Ishikawa (cell line): Measurements from ENCODE around the gene CHST11.

Experiments
- CEBPB ChIP-seq: IDR thresholded peaks from 2 replicates; pipeline ENCODE4 v1.6.1; 2012
- CREB1 ChIP-seq: IDR thresholded peaks from 2 replicates; pipeline ENCODE4 v1.6.1; 2012; ENCODE audit warnings: low read depth
- EGR1 ChIP-seq: IDR thresholded peaks from 2 replicates; pipeline ENCODE4 v1.6.1; 2012
- EP300 ChIP-seq: IDR thresholded peaks from 2 replicates; pipeline ENCODE4 v1.6.1; 2012; ENCODE audit warnings: borderline replicate concordance
- FOXM1 ChIP-seq: IDR thresholded peaks from 2 replicates; pipeline ENCODE4 v1.6.1; 2012; ENCODE audit warnings: low read depth, borderline replicate concordance
- NFIC ChIP-seq: IDR thresholded peaks from 2 replicates; pipeline ENCODE4 v1.6.1; 2012
- RAD21 ChIP-seq: IDR thresholded peaks from 2 replicates; pipeline ENCODE4 v1.6.1; 2012; ENCODE audit warnings: low read depth
- REST ChIP-seq: IDR thresholded peaks from 2 replicates; pipeline ENCODE4 v1.6.1; 2012; ENCODE audit warnings: low read depth, mild to moderate bottlenecking
- TAF1 ChIP-seq: IDR thresholded peaks from 2 replicates; pipeline ENCODE4 v1.6.1; 2012; ENCODE audit warnings: low read depth, mild to moderate bottlenecking
- TCF12 ChIP-seq: IDR thresholded peaks from 2 replicates; pipeline ENCODE4 v1.6.1; 2012; ENCODE audit warnings: low read depth
- TEAD4 ChIP-seq: IDR thresholded peaks from 2 replicates; pipeline ENCODE4 v1.6.1; 2012
- YY1 ChIP-seq: IDR thresholded peaks from 2 replicates; pipeline ENCODE4 v1.6.1; 2012; ENCODE audit warnings: low read depth
- ZBTB7A ChIP-seq: IDR thresholded peaks from 2 replicates; pipeline ENCODE4 v1.6.1; 2012; ENCODE audit warnings: low read depth
- TF ChIP-seq, protein P1 (sequence below): IDR thresholded peaks from 2 replicates; pipeline ENCODE4 v1.6.1; 2012
- TF ChIP-seq, protein P2 (sequence below): IDR thresholded peaks from 2 replicates; pipeline ENCODE4 v1.6.1; 2012

The CHST11 gene

DNA sequence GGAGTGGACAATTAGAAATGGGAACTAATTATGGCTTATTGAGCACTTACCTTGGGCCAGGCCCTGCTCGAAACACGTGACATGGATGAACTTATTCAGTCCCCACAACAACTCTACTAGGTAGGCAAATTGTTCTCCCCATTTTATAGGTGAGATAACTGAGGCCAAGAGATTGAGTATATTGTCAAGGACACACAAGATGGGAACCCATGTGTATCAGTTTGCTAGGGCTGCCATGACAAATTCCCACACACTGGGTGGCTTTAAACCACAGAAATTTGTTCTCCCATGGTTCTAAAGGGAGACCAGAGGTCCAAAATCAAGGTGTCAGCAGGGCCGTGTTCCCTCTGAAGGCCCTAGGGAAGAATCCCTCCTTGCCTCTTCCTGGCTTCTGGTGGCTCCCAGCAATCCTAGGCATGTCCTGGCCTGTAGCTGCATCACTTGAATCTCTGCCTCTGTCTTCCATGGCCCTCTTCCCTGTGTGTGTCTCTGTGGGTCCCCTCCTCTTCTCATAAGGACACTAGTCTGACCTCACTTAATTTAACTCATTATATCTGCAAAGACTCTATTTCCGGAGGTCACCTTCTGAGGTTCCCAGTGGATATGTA lies 128.8 kb downstream of the CHST11 start:
- TF ChIP-seq CREB1 (no peak), TAF1 (no peak), REST (no peak)
- TF ChIP-seq, protein P1, sequence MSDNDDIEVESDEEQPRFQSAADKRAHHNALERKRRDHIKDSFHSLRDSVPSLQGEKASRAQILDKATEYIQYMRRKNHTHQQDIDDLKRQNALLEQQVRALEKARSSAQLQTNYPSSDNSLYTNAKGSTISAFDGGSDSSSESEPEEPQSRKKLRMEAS = no peak

- TF ChIP-seq REST = no peak
- TF ChIP-seq NFIC = no peak
- TF ChIP-seq, protein P2, sequence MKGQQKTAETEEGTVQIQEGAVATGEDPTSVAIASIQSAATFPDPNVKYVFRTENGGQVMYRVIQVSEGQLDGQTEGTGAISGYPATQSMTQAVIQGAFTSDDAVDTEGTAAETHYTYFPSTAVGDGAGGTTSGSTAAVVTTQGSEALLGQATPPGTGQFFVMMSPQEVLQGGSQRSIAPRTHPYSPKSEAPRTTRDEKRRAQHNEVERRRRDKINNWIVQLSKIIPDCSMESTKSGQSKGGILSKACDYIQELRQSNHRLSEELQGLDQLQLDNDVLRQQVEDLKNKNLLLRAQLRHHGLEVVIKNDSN = no peak
- no peak for TF ChIP-seq ZBTB7A
- TF ChIP-seq EGR1 = no peak
- TF ChIP-seq CEBPB = no peak
- no peak for TF ChIP-seq TEAD4
- TF ChIP-seq RAD21 = no peak
- TF ChIP-seq TAF1 = no peak
These were observed 129.7 kb downstream of the CHST11 start for GRCh38 chr12:104586351-104586919.

GRCh38 chr12:104588047-104588920 lies 131.5 kb downstream of the CHST11 start:
- no peak for TF ChIP-seq NFIC
- TF ChIP-seq, protein P1 = peak; percentile 14; the same call in 1 of the 2 replicates

GRCh38 chr12:104588921-104589590 lies 132.3 kb downstream of the CHST11 start:
- TF ChIP-seq REST = no peak
- TF ChIP-seq EGR1 = no peak
- TF ChIP-seq TCF12 = no peak
- no peak for TF ChIP-seq RAD21
- TF ChIP-seq ZBTB7A = no peak
- no peak for TF ChIP-seq YY1
- TF ChIP-seq CREB1 = no peak
- no peak for TF ChIP-seq TAF1
- TF ChIP-seq TEAD4 = no peak
- TF ChIP-seq, protein P2 = no peak
- no peak for TF ChIP-seq CEBPB
- no peak for TF ChIP-seq FOXM1
- TF ChIP-seq NFIC = no peak
- no peak for TF ChIP-seq EP300
- TF ChIP-seq, protein P1 = no peak
